Astrocyte of the cerebellum (primary cell): ENCODE data around the gene ALPL.

Experiments used
- DNase-seq: peaks from one replicate; pipeline ENCODE4 v3.0.0-alpha.2; 2011; ENCODE audit warnings: low read depth
- H3K4me3 ChIP-seq: 2 replicates; pipeline ENCODE4 v1.5.1; 2011; ENCODE audit warnings: mild to moderate bottlenecking, low read depth, low read length, moderate library complexity
- CTCF ChIP-seq: IDR thresholded peaks from 2 replicates; pipeline ENCODE4 v1.5.1; 2012; ENCODE audit warnings: low read length, low read depth, moderate library complexity, mild to moderate bottlenecking; ENCODE audit errors: missing control alignments
- in situ Hi-C: cut with HindIII; loops from 2 replicates; pipeline ENCODE4 v1.10.0; 2017; ENCODE audit warnings: low sequenced_read_pairs

Gene ALPL

GRCh38 chr1:21572735-21573277 is 63.6 kb downstream of the ALPL start:
- no peak overlapping the region for H3K4me3 ChIP-seq
- no peak for TF ChIP-seq CTCF
- in situ Hi-C loops = no loop called here
- no peak for DNase-seq

DNA sequence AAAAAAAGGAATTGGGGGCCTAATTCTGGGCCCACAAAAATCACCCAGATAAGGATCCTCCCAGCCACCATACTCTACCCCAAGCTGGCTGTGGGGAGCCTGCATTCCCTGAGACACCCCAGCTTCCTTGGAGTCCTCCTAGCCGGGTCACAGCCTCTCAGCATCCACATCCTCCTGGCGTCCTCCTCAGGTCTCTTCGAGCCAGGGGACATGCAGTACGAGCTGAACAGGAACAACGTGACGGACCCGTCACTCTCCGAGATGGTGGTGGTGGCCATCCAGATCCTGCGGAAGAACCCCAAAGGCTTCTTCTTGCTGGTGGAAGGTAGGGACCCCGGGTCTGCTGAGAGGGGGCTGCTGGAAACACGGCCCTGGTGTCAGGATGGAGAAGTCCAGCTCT is 64.3 kb downstream of the ALPL start:
- in situ Hi-C loops = no loop called here
- DNase-seq = no peak
- TF ChIP-seq CTCF = no peak
- no peak overlapping the region for H3K4me3 ChIP-seq

DNA sequence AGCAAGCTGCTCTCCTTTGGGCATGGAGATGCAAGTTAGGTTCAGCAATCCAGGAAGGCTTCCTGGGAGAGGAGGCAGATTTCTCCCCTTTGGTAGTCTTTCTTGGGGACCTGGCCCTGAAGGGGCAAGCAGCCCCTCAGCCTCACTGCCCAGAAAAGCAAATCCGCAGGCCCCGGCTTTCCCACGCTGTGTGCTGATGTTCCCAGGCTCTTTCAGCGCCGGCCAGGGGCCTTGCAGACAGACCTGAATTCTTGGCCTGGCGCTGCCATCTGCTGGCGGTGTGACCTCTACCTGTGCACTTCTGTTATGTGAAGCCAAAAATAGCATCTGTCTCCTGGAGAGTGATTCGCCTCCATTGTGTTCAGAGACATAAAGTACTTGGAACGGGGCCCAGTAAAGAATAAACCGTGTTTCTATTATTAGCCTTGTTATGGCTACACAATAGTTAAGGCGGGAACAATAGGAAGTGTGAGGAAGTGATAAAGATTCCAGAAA is 64.8 kb downstream of the ALPL start:
- DNase-seq = peak; percentile 92
- TF ChIP-seq CTCF = peak; percentile 62
- in situ Hi-C loops = no loop called here
- no peak overlapping the region for H3K4me3 ChIP-seq

DNA sequence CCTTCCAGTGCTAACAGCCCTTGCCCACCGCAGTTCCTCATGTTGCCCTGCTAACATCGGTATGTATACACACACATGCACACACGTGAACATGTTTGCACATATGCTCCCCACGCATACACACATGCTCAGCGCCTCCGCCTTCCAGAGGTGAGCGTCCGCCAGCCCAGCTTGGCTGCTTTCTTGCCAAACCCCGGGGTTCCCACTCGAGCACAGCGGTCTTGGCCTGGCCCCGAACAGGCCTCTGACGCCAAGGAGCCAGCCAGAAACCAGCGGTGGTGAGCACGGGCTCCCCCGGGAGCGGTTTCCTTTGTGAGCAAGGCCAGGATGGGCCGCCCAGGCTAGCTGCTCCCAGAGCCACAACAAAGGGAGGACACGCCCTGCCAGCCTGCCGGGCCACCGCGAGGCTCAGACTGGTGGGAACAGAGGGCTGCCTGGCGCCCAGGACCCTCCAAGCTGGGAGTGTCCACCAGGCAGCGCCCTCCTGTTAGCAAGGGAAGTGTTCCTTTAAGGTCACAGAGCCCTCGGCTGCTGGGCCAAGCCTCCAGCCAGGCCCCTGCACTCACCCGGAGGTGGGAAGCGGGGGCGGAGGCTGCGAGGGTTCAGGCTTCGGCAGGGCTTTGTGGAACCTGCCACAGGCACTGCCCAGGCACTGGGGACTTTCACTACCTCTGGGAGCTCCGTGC is 65.4 kb downstream of the ALPL start:
- no peak overlapping the region for H3K4me3 ChIP-seq
- TF ChIP-seq CTCF = peak; percentile 22
- DNase-seq = peak; percentile 83
- in situ Hi-C loops = no loop called here

- in situ Hi-C loops = no loop called here
- DNase-seq = no peak
- no peak for TF ChIP-seq CTCF
- H3K4me3 ChIP-seq = no peak overlapping the region
These were observed 66.2 kb downstream of the ALPL start for GRCh38 chr1:21575351-21575942.

DNA sequence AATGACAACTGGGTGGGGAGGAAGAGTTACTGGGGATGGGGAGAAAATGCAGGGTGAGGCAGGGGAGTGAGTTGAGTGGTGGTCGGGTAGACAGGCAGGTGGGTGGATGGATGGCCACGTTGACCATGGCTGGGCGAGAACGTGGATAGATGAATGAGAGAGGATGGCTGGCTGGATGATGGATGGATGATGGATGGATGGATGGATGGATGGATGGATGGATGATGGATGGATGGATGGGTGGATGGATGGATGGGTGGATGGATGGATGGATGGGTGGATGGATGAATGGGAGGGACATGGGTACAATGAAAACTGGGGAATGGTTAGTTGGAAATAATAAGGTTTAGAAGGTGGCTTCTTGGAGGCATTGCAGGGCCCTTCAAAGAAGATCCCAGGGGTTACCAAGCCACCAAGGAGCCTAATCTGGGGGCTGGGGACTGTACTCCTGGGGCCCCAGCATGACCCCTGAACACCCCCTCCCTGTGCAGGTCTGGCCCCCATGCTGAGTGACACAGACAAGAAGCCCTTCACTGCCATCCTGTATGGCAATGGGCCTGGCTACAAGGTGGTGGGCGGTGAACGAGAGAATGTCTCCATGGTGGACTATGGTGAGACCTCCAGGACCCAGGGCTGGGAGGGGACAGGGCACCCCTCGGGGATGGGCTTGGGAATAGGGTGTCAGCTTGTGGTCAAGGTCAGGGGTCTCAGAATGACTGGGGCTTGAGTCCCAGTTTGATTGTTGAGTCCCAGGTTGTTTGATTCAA is 67.0 kb downstream of the ALPL start:
- in situ Hi-C loops = no loop called here
- no peak overlapping the region for H3K4me3 ChIP-seq
- no peak for TF ChIP-seq CTCF
- DNase-seq = no peak
